Naive B cell (primary cell): ENCODE data around the gene GCNT3. TPM values are rescaled to one million over a fixed set of nuclear protein-coding genes. Genes with fewer than 3 reads are reported as not detected.

Experiments
- polyA plus RNA-seq, 6 donors: library from polyadenylated mRNA; unstranded; fragments of 300-500 nt; fragmentation: Illumina TruSeq; gene quantifications; one replicate each; pipeline ENCODE4 v1.2.3, GENCODE V29; 2021; ENCODE audit warnings: low read depth in 6 of 6

Gene GCNT3
- polyA plus RNA-seq, 6 donors from 2014 or later = not detected

Other genes starting within 250 kb of the GCNT3 start
- 10 to 100 TPM; 32.4 to 80.0 (median 45.3) TPM for gene MYO1E, start 238.9 kb upstream of the GCNT3 start, polyA plus RNA-seq
- gene FAM81A, start 173.6 kb upstream of the GCNT3 start, polyA plus RNA-seq = 10 to 100 TPM in 4 of 6 donors, 1 to 10 TPM in 2; 8.1 to 23.1 (median 12.0) TPM
- 100 to 1,000 TPM; 115 to 206 (median 142) TPM for gene GTF2A2, start 45.7 kb downstream of the GCNT3 start, polyA plus RNA-seq
- 100 to 1,000 TPM; 126 to 230 (median 137) TPM for gene BNIP2, start 77.5 kb downstream of the GCNT3 start, polyA plus RNA-seq